ENCODE data around the gene WARS2.

GRCh38 chr1:119179051-119179450, 38.6 kb upstream of the WARS2 start:
- TF ChIP-seq GATA3 (IDR thresholded peaks at IDR 0.05; ENCODE audit: low read depth, low read length): no peak
- no peak for TF ChIP-seq GATA2 (IDR thresholded peaks at IDR 0.05; ENCODE audit: low read depth, low read length)

All from SH-SY5Y (cell line).